Panc1 (cell line): ENCODE data around the gene TCEANC2. TPM values are rescaled to one million over a fixed set of nuclear protein-coding genes. Genes with fewer than 3 reads are reported as not detected.
"Not testable (repeated sequence)": the region's sequence is repeated elsewhere in the genome, so short reads cannot be mapped to it uniquely, and the experiment has no call there.

Experiments used
- ATAC-seq: fragments of 200-7000 bp; cut with Tn5 transposase; 2 replicates; pipeline ENCODE4 v1.9.1; 2020; ENCODE audit warnings: mild to moderate bottlenecking, moderate library complexity
- BruUV-seq: library from RNA; stranded (reverse); fragments of 400-500 nt; replicated peaks from 2 replicates; lab custom pipeline; 2021; lab: Mats Ljungman, UMichigan
- CTCF ChIA-PET: fragments of 300-600 bp; sonication (Branson Sonifier 250); formaldehyde crosslinking; loops from one replicate; lab custom pipeline; 2022; ENCODE audit warnings: antibody characterized with exemption; lab: Charles Lee
- POLR2A ChIA-PET: fragments of 300-600 bp; sonication (Branson Sonifier 250); formaldehyde crosslinking; loops from one replicate; lab custom pipeline; 2022; ENCODE audit warnings: antibody characterized with exemption; lab: Charles Lee
- DNase-seq: peaks from one replicate; pipeline ENCODE4 v3.0.0-alpha.2; 2010; ENCODE audit warnings: low read depth, low spot score
- H3K27ac ChIP-seq: 2 replicates; pipeline ENCODE4 v1.5.1; 2011; ENCODE audit warnings: mild to moderate bottlenecking, low read length, inconsistent platforms
- H3K27me3 ChIP-seq: fragments of 200-500 bp; sonication (Bioruptor generic); 2 replicates; pipeline ENCODE4 v1.6.0; 2014; ENCODE audit warnings: low read length, inconsistent platforms; ENCODE audit not compliant: control insufficient read depth, insufficient read depth
- H3K36me3 ChIP-seq: fragments of 200-500 bp; sonication (Bioruptor generic); 2 replicates; pipeline ENCODE4 v1.5.1; 2014; ENCODE audit warnings: inconsistent platforms, mild to moderate bottlenecking, low read length, moderate library complexity; ENCODE audit not compliant: control insufficient read depth, insufficient read depth
- H3K4me1 ChIP-seq: 2 replicates; pipeline ENCODE4 v1.5.1; 2011; ENCODE audit warnings: inconsistent platforms, mild to moderate bottlenecking, low read length, moderate library complexity; ENCODE audit not compliant: control insufficient read depth, insufficient read depth
- H3K4me3 ChIP-seq, 2 experiments: 2 replicates each; pipeline ENCODE4 v1.5.1; 2011 to 2012; ENCODE audit warnings: low read depth in 2 of 2, low read length in 2 of 2, mild to moderate bottlenecking in 2 of 2, inconsistent platforms in 1 of 2, moderate library complexity in 1 of 2
- H3K9me3 ChIP-seq: fragments of 200-500 bp; sonication (Bioruptor generic); 2 replicates; pipeline ENCODE4 v1.5.1; 2014; ENCODE audit warnings: low read depth, mild to moderate bottlenecking, inconsistent platforms, low read length, moderate library complexity; ENCODE audit not compliant: control insufficient read depth, insufficient read depth
- POLR2AphosphoS5 ChIP-seq: IDR thresholded peaks from 2 replicates; pipeline ENCODE4 v1.6.1; 2012; ENCODE audit warnings: mild to moderate bottlenecking, low read depth, low read length, moderate library complexity
- SIN3A ChIP-seq: IDR thresholded peaks from 2 replicates; pipeline ENCODE4 v1.6.1; 2012; ENCODE audit warnings: low read depth, mild to moderate bottlenecking, low read length, moderate library complexity, borderline replicate concordance; ENCODE audit not compliant: insufficient read depth
- TCF7L2 ChIP-seq: IDR thresholded peaks from 2 replicates; pipeline ENCODE4 v1.6.1; 2011; ENCODE audit warnings: mild to moderate bottlenecking, low read depth, low read length, inconsistent platforms
- in situ Hi-C: cut with HindIII; loops from 2 replicates; pipeline ENCODE4 v1.10.0; 2016; ENCODE audit warnings: low sequenced_read_pairs, low pct_unique_long_range_greater_than_20kb
- intact Hi-C: fragments of 100-400 bp; cut with micrococcal nuclease; formaldehyde crosslinking; loops from one replicate; pipeline ENCODE4 v1.10.0; 2022; ENCODE audit not compliant: unreplicated experiment
- total RNA-seq: library from RNA; stranded (reverse); gene quantifications from one replicate; pipeline ENCODE4 v1.2.1, GENCODE V29; 2021; ENCODE audit not compliant: unreplicated experiment
- TF ChIP-seq, protein P1 (sequence below): fragments of 450-650 bp; IDR thresholded peaks from 2 replicates; pipeline ENCODE4 v1.5.1; 2017; ENCODE audit warnings: mild to moderate bottlenecking
- TF ChIP-seq, protein P2 (sequence below), 2 experiments: IDR thresholded peaks; 2 replicates each; pipeline ENCODE4 v1.6.1; 2011 to 2012; ENCODE audit warnings: low read depth in 2 of 2, control low read depth in 1 of 2, low read length in 1 of 2, mild to moderate bottlenecking in 1 of 2, moderate library complexity in 1 of 2; ENCODE audit not compliant: insufficient read depth in 1 of 2

The TCEANC2 gene
- total RNA-seq, 1 experiment from 2014 or later, result 5.1 TPM

DNA sequence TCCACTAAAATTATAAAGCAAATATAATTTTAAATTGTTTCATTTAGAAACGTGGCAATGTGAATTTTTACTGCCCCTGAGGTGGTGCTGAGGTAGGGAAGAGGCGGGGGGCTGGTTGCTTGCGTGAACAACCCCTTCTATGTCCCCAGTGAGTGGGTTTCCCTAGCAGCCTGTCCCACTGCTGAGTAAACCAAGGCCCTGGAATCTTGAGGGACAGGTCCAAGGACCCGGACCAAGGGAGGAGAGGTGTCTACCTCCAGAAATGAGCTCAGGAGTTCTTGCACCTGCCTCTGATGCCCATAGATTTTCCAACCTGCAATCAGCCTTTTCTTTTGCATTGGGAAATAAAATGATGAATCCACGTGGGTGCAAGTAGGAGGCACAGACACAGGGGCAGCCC lies 34.8 kb upstream of the TCEANC2 start:
- POLR2A ChIA-PET, result no interaction called here
- in situ Hi-C loops, result no loop called here

DNA sequence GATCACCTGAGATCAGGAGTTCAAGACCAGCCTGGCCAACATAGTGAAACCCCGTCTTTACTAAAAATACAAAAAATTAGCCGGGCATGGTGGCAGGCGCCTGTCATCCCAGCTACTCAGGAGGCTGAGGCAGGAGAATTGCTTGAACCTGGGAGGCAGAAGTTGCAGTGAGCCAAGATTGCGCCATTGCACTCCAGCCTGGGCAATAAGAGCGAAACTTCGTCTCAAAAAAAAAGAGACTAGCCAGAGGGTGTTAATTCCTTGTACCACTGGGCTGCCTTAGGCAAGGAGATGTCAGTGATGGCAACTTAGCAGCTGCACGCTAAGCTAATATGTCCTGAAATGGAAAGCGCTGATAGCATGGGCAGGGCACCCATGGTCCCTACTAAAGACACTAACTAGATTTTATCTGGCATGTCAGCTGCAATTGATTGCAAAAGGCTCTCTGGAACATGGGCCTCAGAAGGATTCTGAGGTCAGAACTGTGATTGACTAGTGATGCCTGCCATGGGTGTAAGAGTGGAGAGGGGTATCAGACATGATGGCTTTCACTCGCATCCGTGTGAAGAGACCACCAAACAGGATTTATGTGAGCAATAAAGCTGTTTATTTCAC lies 33.7 kb upstream of the TCEANC2 start:
- H3K27me3 ChIP-seq, CTCF ChIA-PET, H3K9me3 ChIP-seq, ATAC-seq, H3K27ac ChIP-seq, H3K4me3 ChIP-seq, H3K36me3 ChIP-seq, DNase-seq, intact Hi-C loops, POLR2A ChIA-PET, H3K4me1 ChIP-seq, in situ Hi-C loops, BruUV-seq: not testable (repeated sequence)

More for the DNA sequence above, 34.8 kb upstream of the TCEANC2 start:
- no peaks in the 10 kb centered on the region for H3K9me3 ChIP-seq
- H3K27ac ChIP-seq, result no peak overlapping the region
- no peak for ATAC-seq
- intact Hi-C loops, result no loop called here
- no peak for DNase-seq
- no peaks in the 10 kb centered on the region for H3K36me3 ChIP-seq
- BruUV-seq, result no TSS peak
- no peak overlapping the region for H3K4me3 ChIP-seq
- peaks cover 7% of the 10 kb centered on the region; the same call in 1 of the 2 replicates for H3K4me1 ChIP-seq
- CTCF ChIA-PET, result no interaction called here
- TF ChIP-seq TCF7L2 (no peak), POLR2AphosphoS5 (no peak), SIN3A (no peak)
- TF ChIP-seq, protein P1, sequence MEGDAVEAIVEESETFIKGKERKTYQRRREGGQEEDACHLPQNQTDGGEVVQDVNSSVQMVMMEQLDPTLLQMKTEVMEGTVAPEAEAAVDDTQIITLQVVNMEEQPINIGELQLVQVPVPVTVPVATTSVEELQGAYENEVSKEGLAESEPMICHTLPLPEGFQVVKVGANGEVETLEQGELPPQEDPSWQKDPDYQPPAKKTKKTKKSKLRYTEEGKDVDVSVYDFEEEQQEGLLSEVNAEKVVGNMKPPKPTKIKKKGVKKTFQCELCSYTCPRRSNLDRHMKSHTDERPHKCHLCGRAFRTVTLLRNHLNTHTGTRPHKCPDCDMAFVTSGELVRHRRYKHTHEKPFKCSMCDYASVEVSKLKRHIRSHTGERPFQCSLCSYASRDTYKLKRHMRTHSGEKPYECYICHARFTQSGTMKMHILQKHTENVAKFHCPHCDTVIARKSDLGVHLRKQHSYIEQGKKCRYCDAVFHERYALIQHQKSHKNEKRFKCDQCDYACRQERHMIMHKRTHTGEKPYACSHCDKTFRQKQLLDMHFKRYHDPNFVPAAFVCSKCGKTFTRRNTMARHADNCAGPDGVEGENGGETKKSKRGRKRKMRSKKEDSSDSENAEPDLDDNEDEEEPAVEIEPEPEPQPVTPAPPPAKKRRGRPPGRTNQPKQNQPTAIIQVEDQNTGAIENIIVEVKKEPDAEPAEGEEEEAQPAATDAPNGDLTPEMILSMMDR, result no peak
- TF ChIP-seq, protein P2, sequence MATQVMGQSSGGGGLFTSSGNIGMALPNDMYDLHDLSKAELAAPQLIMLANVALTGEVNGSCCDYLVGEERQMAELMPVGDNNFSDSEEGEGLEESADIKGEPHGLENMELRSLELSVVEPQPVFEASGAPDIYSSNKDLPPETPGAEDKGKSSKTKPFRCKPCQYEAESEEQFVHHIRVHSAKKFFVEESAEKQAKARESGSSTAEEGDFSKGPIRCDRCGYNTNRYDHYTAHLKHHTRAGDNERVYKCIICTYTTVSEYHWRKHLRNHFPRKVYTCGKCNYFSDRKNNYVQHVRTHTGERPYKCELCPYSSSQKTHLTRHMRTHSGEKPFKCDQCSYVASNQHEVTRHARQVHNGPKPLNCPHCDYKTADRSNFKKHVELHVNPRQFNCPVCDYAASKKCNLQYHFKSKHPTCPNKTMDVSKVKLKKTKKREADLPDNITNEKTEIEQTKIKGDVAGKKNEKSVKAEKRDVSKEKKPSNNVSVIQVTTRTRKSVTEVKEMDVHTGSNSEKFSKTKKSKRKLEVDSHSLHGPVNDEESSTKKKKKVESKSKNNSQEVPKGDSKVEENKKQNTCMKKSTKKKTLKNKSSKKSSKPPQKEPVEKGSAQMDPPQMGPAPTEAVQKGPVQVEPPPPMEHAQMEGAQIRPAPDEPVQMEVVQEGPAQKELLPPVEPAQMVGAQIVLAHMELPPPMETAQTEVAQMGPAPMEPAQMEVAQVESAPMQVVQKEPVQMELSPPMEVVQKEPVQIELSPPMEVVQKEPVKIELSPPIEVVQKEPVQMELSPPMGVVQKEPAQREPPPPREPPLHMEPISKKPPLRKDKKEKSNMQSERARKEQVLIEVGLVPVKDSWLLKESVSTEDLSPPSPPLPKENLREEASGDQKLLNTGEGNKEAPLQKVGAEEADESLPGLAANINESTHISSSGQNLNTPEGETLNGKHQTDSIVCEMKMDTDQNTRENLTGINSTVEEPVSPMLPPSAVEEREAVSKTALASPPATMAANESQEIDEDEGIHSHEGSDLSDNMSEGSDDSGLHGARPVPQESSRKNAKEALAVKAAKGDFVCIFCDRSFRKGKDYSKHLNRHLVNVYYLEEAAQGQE (IDR thresholded peaks at IDR 0.05; ENCODE audit: insufficient read depth in 1 of 2, low read depth in 2 of 2, low read length in 1 of 2), result no peak
- no peaks in the 10 kb centered on the region for H3K27me3 ChIP-seq

DNA sequence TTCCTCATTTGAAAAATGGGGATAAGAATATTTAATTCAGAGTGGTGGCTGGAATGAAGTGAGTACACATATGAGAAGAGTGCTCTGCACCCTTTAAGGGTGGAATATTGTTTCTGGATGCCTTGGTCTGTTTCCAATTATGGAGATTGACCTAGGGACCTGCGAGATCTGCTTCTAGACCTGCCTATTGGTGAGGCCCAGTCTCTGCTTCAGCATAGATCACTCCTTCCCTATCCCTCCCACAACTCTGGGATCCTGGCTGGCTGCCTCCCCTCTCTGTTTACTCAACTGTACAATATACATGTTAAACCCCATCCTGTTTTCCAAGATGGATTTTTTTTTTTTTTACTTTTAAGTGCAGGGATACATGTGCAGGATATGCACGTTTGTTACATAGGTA lies 29.1 kb upstream of the TCEANC2 start:
- H3K36me3 ChIP-seq, result no peaks in the 10 kb centered on the region
- H3K9me3 ChIP-seq, result no peaks in the 10 kb centered on the region
- no peaks in the 10 kb centered on the region for H3K4me1 ChIP-seq
- no peak overlapping the region for H3K4me3 ChIP-seq
- ChIA-PET CTCF (no interaction called here), POLR2A (no interaction called here)
- no peaks in the 10 kb centered on the region for H3K27me3 ChIP-seq
- H3K27ac ChIP-seq, result no peak overlapping the region
- no peak for ATAC-seq
- no peak for DNase-seq
- TF ChIP-seq, protein P2 (IDR thresholded peaks at IDR 0.05; ENCODE audit: insufficient read depth in 1 of 2, low read depth in 2 of 2, low read length in 1 of 2), result no peak
- TF ChIP-seq TCF7L2 (no peak), SIN3A (no peak), POLR2AphosphoS5 (no peak)
- TF ChIP-seq, protein P1, result no peak
- no TSS peak for BruUV-seq
- in situ Hi-C loops, result no loop called here
- intact Hi-C loops, result no loop called here
